K562 treated with DMSO at 1 percent for 48 hours (cell line): ENCODE data around the gene HEMGN. TPM values are rescaled to one million over a fixed set of nuclear protein-coding genes. Genes with fewer than 3 reads are reported as not detected.

ENCODE experiments used
- total RNA-seq: library from RNA; unstranded; fragments of 300-600 nt; gene quantifications from 2 replicates; pipeline ENCODE4 v1.2.3, GENCODE V29; 2022; ENCODE audit warnings: low replicate concordance; ENCODE audit errors: extremely low read depth

The HEMGN gene
- not detected in 2 replicates for total RNA-seq

DNA sequence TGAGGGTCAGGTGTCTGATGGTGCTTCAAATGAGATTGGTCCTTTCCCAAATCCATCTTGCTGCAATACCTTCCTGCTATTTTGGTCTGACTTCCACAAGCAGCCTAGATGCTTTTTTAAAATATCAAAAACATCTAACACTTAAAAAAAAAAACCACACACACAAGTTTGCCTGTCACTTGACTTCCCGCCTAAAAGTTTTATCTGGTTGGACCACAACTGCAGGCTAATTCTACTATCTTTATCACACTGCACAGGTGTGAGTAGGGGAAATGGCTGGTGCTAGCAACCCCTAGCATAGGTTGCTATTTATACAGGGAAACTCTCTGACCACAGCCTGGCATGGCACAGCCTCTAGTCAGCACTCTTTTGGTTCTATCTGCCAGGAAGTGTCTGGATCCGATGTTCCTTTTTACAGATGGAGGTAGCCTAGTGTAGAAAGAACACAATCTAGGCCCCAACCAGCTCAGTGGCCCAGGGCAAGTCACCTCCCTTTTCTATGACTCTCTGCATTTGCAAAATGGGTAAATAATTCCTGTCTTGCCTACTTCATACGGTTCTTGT is at the start of gene HEMGN:
HEMGN (minus strand) TSS at position 92 of the 564 bp plus-strand sequence; CDS start at position 56, 36 bp downstream.

DNA sequence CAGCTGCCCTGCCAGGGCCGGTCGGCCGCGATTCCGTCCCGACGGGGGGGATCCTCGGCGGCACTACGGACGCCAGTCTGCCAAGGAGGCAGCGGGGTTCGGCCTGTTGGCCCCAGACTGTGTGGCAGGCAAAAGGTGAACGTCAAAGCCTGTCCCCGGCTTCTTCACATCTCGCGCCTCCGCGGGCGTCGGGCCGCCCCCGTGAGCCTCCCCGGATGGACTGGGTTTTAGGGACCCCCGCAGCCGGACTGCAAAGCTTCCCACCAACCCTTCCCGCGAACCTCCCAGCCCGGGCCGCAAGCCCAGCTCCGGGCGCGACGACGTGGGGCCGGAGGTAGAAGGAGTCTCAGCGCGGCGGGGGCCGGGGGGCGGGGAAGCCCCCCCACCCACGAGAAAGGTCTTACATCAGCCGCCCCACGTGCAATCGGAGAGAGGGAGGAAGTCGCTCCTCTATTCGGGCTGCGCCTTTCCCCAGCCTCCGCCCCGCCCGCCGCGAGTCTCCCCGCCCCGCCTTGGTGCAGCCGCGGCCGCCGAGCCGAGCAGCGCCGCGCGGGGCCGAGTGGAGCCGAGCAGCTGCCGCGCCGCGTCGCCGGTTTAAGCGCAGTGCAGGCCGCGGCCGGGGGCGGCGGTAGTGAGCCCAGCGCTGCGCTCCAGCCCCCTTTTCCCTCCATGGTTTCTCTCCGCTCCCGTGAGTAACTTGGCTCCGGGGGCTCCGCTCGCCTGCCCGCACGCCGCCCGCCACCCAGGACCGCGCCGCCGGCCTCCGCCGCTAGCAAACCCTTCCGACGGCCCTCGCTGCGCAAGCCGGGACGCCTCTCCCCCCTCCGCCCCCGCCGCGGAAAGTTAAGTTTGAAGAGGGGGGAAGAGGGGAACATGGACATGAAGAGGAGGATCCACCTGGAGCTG is 45.0 kb upstream of the HEMGN start, which contains the start of gene ANP32B:
ANP32B (plus strand) TSS at position 659 of the 906 bp plus-strand sequence; CDS start at position 874, 215 bp downstream.

DNA sequence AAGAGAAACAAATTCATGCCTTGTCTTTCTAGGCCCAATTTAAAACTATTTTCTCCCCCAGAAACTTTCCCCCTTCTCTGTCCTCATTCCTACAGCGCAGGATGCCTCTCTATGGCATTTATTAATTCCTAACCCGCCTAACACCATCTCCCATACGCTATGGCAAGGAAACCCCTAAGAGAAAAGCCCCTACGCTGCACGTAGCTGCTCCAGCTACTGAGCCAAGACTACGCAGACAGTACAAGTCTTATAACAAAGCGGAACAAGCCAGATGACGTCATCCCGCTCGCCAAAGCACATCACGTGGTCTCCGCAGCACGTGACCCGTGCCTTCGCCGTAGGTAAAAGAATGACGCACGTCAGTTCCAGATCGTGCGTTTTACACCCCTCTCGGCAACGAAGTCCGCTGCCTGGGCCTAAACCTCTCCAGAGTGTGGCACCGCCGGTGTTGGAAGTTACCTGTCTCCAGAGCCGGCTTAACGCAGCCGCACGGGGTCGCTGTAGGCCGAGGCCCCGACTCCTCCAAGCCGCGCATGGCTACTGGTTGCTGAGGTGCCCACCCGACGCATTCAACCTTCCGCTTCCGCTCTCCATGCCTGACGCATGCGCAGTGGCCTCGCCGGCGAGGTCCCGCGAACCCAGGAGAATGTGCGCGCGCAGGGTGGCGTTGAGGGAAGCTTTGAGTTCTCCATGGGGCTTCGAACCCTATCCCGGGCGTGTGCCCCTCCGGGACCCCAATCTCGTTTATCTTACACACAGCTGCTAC is 15.8 kb downstream of the HEMGN start, which contains the start of gene TRMO:
TRMO (minus strand) TSS at position 542 of the 766 bp plus-strand sequence; CDS start at position 535, 7 bp downstream.

Other genes starting within 250 kb of the HEMGN start
- gene XPA, start 240.8 kb downstream of the HEMGN start, total RNA-seq: not detected in 2 replicates
- gene FOXE1, start 84.9 kb downstream of the HEMGN start, total RNA-seq: not detected in 2 replicates
- gene TRMO, start 15.7 kb downstream of the HEMGN start, total RNA-seq: not detected in 2 replicates
- 397 TPM in 1 of 2 replicates, not detected in the other for gene ANP32B, start 45.2 kb upstream of the HEMGN start, total RNA-seq
- 405 TPM in 1 of 2 replicates, not detected in the other for gene NANS, start 118.6 kb upstream of the HEMGN start, total RNA-seq
- gene TRIM14, start 181.1 kb upstream of the HEMGN start, total RNA-seq: not detected in 2 replicates